Breast epithelium (tissue), 4 donors: Measurements from ENCODE around the gene ZNF638. TPM values are rescaled to one million over a fixed set of nuclear protein-coding genes. Genes with fewer than 3 reads are reported as not detected.

Experiments
- DNase-seq, 2 donors: peaks; one replicate each; pipeline ENCODE4 v3.0.0-alpha.2; 2019; ENCODE audit warnings: low spot score in 2 of 2
- H3K27ac ChIP-seq, 2 donors: fragments of 200-600 bp; sonication (generic) in 1 of 2; one replicate each; pipeline ENCODE4 v1.5.1; 2016 to 2019; ENCODE audit warnings: mild to moderate bottlenecking in 1 of 2
- H3K27me3 ChIP-seq, 2 donors: fragments of 200-600 bp; sonication (generic) in 1 of 2; one replicate each; pipeline versions ENCODE4 v1.5.1 to v1.6.0; 2017 to 2019; ENCODE audit warnings: control low read depth in 1 of 2, mild to moderate bottlenecking in 1 of 2
- H3K36me3 ChIP-seq: fragments of 200-600 bp; one replicate; pipeline ENCODE4 v1.5.1; 2019
- H3K4me1 ChIP-seq, 2 donors: fragments of 200-600 bp; sonication (generic); one replicate each; pipeline ENCODE4 v1.5.1; 2016 to 2019; ENCODE audit warnings: control low read depth in 1 of 2
- H3K4me3 ChIP-seq, 3 donors: fragments of 200-600 bp; sonication (generic); 1 replicate in 2 of 3; 2 replicates in 1 of 3; pipeline ENCODE4 v1.5.1; 2016 to 2019; ENCODE audit warnings: mild to moderate bottlenecking in 3 of 3, moderate library complexity in 2 of 3
- H3K9me3 ChIP-seq, 2 donors: fragments of 200-600 bp; sonication (generic) in 1 of 2; one replicate each; pipeline ENCODE4 v1.5.1; 2016 to 2019; ENCODE audit warnings: control low read depth in 1 of 2
- CTCF ChIP-seq, 3 donors: fragments of 450-650 bp; IDR thresholded peaks; one replicate each; pipeline ENCODE4 v1.5.1; 2016 to 2017; ENCODE audit warnings: antibody characterized with exemption in 3 of 3, mild to moderate bottlenecking in 3 of 3, moderate library complexity in 3 of 3
- POLR2A ChIP-seq: fragments of 450-650 bp; IDR thresholded peaks from one replicate; pipeline ENCODE4 v1.6.1; 2016; ENCODE audit warnings: antibody characterized with exemption, mild to moderate bottlenecking, moderate library complexity
- POLR2AphosphoS5 ChIP-seq, 3 donors: sonication (generic); formaldehyde crosslinking; IDR thresholded peaks; one replicate each; pipeline ENCODE4 v1.6.1; 2017; ENCODE audit warnings: antibody characterized with exemption in 3 of 3
- intact Hi-C: fragments of 100-400 bp; cut with DNase I; formaldehyde crosslinking; loops from one replicate; pipeline ENCODE4 v1.15.1; 2023; ENCODE audit warnings: low total_unique reads
- total RNA-seq, 3 donors: library from RNA; depleted of rRNA; stranded (reverse); fragments of >200 nt; gene quantifications; one replicate each; pipeline ENCODE4 v1.1.0, GENCODE V29; 2016

ZNF638 gene
- total RNA-seq, 3 donors from 2014 or later: 203 to 290 (median 266) TPM

- TF ChIP-seq POLR2AphosphoS5 (IDR thresholded peaks at IDR 0.05) (no peak), POLR2A (no peak), CTCF (IDR thresholded peaks at IDR 0.05) (no peak)
- H3K9me3 ChIP-seq: no peaks in the 10 kb centered on the region
- no peaks in the 10 kb centered on the region for H3K4me1 ChIP-seq
- no peak overlapping the region for H3K4me3 ChIP-seq
- intact Hi-C loops: no loop called here
- DNase-seq: no peak
- H3K27ac ChIP-seq: no peak overlapping the region
- peaks cover 0 to 16% of the 10 kb centered on the region in 2 donors for H3K27me3 ChIP-seq
- no peaks in the 10 kb centered on the region for H3K36me3 ChIP-seq
These were observed 138.1 kb downstream of the ZNF638 start for GRCh38 chr2:71469403-71470398.

- Histone ChIP-seq H3K9me3 (no peaks in the 10 kb centered on the region), H3K27me3 (peaks cover 0 to under 1% of the 10 kb centered on the region in 2 donors), H3K4me3 (no peak overlapping the region), H3K36me3 (no peaks in the 10 kb centered on the region), H3K4me1 (no peaks in the 10 kb centered on the region), H3K27ac (no peak overlapping the region)
- TF ChIP-seq POLR2A (no peak), POLR2AphosphoS5 (IDR thresholded peaks at IDR 0.05) (no peak), CTCF (IDR thresholded peaks at IDR 0.05) (no peak)
- intact Hi-C loops: no loop called here
- no peak for DNase-seq
These were observed 139.7 kb downstream of the ZNF638 start for GRCh38 chr2:71471276-71471675.

DNA sequence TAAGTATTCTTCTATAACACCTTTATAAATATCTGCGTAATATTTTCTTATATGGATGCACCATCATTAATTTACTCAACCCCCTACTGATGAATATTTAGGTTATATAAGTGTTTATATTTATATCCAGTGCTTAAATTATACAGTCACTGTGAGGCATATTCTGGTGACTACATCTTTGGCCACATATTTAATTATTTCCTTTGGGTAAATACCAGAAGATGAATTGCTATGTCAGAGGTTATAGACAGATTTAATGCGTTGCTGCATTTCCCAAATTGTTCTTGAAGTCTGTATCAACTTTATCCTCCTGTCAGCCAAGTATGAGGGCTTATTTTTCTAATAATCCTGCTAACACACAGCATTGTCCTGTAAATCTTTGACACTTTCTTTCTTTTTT is 140.4 kb downstream of the ZNF638 start:
- intact Hi-C loops: no loop called here
- TF ChIP-seq POLR2A: no peak
- TF ChIP-seq POLR2AphosphoS5 (IDR thresholded peaks at IDR 0.05): no peak
- TF ChIP-seq CTCF (IDR thresholded peaks at IDR 0.05): no peak
- no peak overlapping the region for H3K27ac ChIP-seq
- DNase-seq: no peak
- no peak overlapping the region for H3K4me3 ChIP-seq
- H3K27me3 ChIP-seq: no peaks in the 10 kb centered on the region
- H3K36me3 ChIP-seq: no peaks in the 10 kb centered on the region
- H3K9me3 ChIP-seq: no peaks in the 10 kb centered on the region
- no peaks in the 10 kb centered on the region for H3K4me1 ChIP-seq

GRCh38 chr2:71473346-71474031 is 141.9 kb downstream of the ZNF638 start:
- H3K9me3 ChIP-seq: no peaks in the 10 kb centered on the region
- H3K27ac ChIP-seq: no peak overlapping the region
- no peak overlapping the region for H3K4me3 ChIP-seq
- intact Hi-C loops: no loop called here
- H3K36me3 ChIP-seq: no peaks in the 10 kb centered on the region
- H3K4me1 ChIP-seq: no peaks in the 10 kb centered on the region
- TF ChIP-seq POLR2AphosphoS5 (IDR thresholded peaks at IDR 0.05): no peak
- TF ChIP-seq CTCF (IDR thresholded peaks at IDR 0.05): no peak
- no peak for TF ChIP-seq POLR2A
- H3K27me3 ChIP-seq: no peaks in the 10 kb centered on the region
- no peak for DNase-seq
